Right cardiac atrium (tissue), 5 donors: Measurements from ENCODE around the gene COL4A3. TPM values are rescaled to one million over a fixed set of nuclear protein-coding genes. Genes with fewer than 3 reads are reported as not detected.

ENCODE experiments used
- ATAC-seq, 2 donors: fragments of 200-7000 bp; cut with Tn5 transposase; one replicate each; pipeline versions ENCODE4 v1.8.0 to v1.9.1; 2020; ENCODE audit warnings: moderate library complexity in 2 of 2, mild to moderate bottlenecking in 1 of 2
- DNase-seq, 3 donors: peaks; one replicate each; pipeline ENCODE4 v3.0.0-alpha.2; 2020
- H3K27ac ChIP-seq: one replicate; pipeline ENCODE4 v1.5.1; 2013; ENCODE audit warnings: mild to moderate bottlenecking, low read length, control low read depth, moderate library complexity
- H3K27me3 ChIP-seq: one replicate; pipeline ENCODE4 v1.6.1; 2013; ENCODE audit not compliant: control insufficient read depth, insufficient read depth
- H3K4me1 ChIP-seq: one replicate; pipeline ENCODE4 v1.6.1; 2013; ENCODE audit warnings: low read length; ENCODE audit not compliant: control insufficient read depth, insufficient read depth
- H3K4me3 ChIP-seq: one replicate; pipeline ENCODE4 v1.5.1; 2013; ENCODE audit warnings: low read length, control low read depth
- H3K9me3 ChIP-seq: one replicate; pipeline ENCODE4 v1.6.1; 2013; ENCODE audit warnings: low read length; ENCODE audit not compliant: control insufficient read depth
- WGBS: extraction: QIAGEN DNeasy Blood & Tissue Kit; methylation state at CpG from one replicate; pipeline ENCODE4 v1.1.7; 2013; 5-methylcytosine and 5-hydroxymethylcytosine counted together
- intact Hi-C, 4 donors: fragments of 100-400 bp; cut with DNase I; formaldehyde crosslinking; loops; one replicate each; pipeline versions ENCODE4 v1.11.0 to v1.14.0; 2022 to 2023
- long read RNA-seq, 4 donors: library from polyadenylated mRNA; unstranded; transcript quantifications; one replicate each; pipeline ENCODE4 v2.0.0, GENCODE V29; 2020 to 2021
- polyA plus RNA-seq: library from polyadenylated mRNA; stranded (reverse); fragments of 200-250 nt; gene quantifications from one replicate; pipeline ENCODE4 v1.2.3, GENCODE V29; 2013
- total RNA-seq, 4 donors: library from RNA; stranded (reverse); fragmentation: NEBNext Ultra II Directional; extraction: Animal tissue kit (Norgen Biotek cat#: 25700); gene quantifications; one replicate each; pipeline ENCODE4 v1.2.1, GENCODE V29; 2021
- donor health status: healthy with polysubstance abuse.
- donor health status: DM: no; HTN: yes; CAD: no.
- donor health status: DM: no; HTN: no; CAD: no.
- donor health status: DM: no; HTN: yes; CAD: no; lungs with severe emphysema.
- donor health status: DM: yes; HTN: yes; CAD: no.

The COL4A3 gene
- total RNA-seq (10 to 100 TPM in 1 of 4 donors, 1 to 10 TPM in 3; 6.2 to 11.0 (median 7.1) TPM), polyA plus RNA-seq (4.7 TPM)
- long read RNA-seq, donor 1, partial matches to known transcripts = 4 of 6 reads
- long read RNA-seq, donor 1, other reads (novel, unspliced or antisense) = 2 of 6 reads
- long read RNA-seq, donor 2, partial matches to known transcripts = 1 of 2 reads
- long read RNA-seq, donor 2, other reads (novel, unspliced or antisense) = 1 of 2 reads
- long read RNA-seq, donor 3, full-length matches to known transcripts = 1 of 16 reads
- long read RNA-seq, donor 3, partial matches to known transcripts = 6 of 16 reads
- long read RNA-seq, donor 3, other reads (novel, unspliced or antisense) = 9 of 16 reads
- long read RNA-seq, donor 4, partial matches to known transcripts = 0 of 1 reads
- long read RNA-seq, donor 4, other reads (novel, unspliced or antisense) = 1 of 1 reads

GRCh38 chr2:227163998-227164762 is at the start of gene COL4A3, which contains the start of gene COL4A4:
Gene COL4A3, plus strand, starts transcription at chr2:227164624. Its CDS starts 103 bp downstream, at chr2:227164727.
Gene COL4A4, minus strand, starts transcription at chr2:227164205. Its CDS starts 16,722 bp downstream, at chr2:227147483.
- Histone ChIP-seq H3K27ac (peak within 1 kb of the TSS; percentile 55), H3K27me3 (no peaks in the 10 kb centered on the region), H3K9me3 (no peaks in the 10 kb centered on the region), H3K4me1 (no peaks in the 10 kb centered on the region), H3K4me3 (peak within 1 kb of the TSS; percentile 84)
- DNase-seq = peak; percentile 81 to 93 (median 91)
- intact Hi-C loops = loop anchor here in 1 of 4 donors (2.0 kb wide), 1 partner anchor 65 kb away; no protein-coding TSS in a partner anchor
- ATAC-seq = peak; percentile 95 to 96
- WGBS = under 1% methylated on average over 77 of the region's 77 CpGs

- H3K9me3 ChIP-seq = no peaks in the 10 kb centered on the region
- no peak for DNase-seq
- intact Hi-C loops = no loop called here
- H3K27ac ChIP-seq = no peak overlapping the region
- no peaks in the 10 kb centered on the region for H3K4me1 ChIP-seq
- H3K27me3 ChIP-seq = no peaks in the 10 kb centered on the region
- WGBS = 76% methylated on average over 5 of the region's 5 CpGs
- no peak overlapping the region for H3K4me3 ChIP-seq
- no peak for ATAC-seq
Measured at GRCh38 chr2:227115761-227116160, 48.7 kb upstream of the COL4A3 start.

- Histone ChIP-seq H3K27ac (no peak overlapping the region), H3K27me3 (no peaks in the 10 kb centered on the region), H3K4me3 (no peak overlapping the region), H3K9me3 (no peaks in the 10 kb centered on the region), H3K4me1 (no peaks in the 10 kb centered on the region)
- ATAC-seq (no peak), DNase-seq (no peak)
- intact Hi-C loops = no loop called here
- 82% methylated on average over 1 of the region's 1 CpG for WGBS
Measured at GRCh38 chr2:227117027-227117426, 47.4 kb upstream of the COL4A3 start.

- H3K27ac ChIP-seq = no peak overlapping the region
- no peak for DNase-seq
- H3K4me3 ChIP-seq = no peak overlapping the region
- no peaks in the 10 kb centered on the region for H3K27me3 ChIP-seq
- ATAC-seq = no peak
- no peaks in the 10 kb centered on the region for H3K4me1 ChIP-seq
- H3K9me3 ChIP-seq = no peaks in the 10 kb centered on the region
- WGBS = 26% methylated on average over 3 of the region's 3 CpGs
- intact Hi-C loops = no loop called here
Measured at GRCh38 chr2:227117852-227118251, 46.6 kb upstream of the COL4A3 start.

GRCh38 chr2:227118353-227118752 is 46.1 kb upstream of the COL4A3 start:
- Histone ChIP-seq H3K4me1 (no peaks in the 10 kb centered on the region), H3K9me3 (no peaks in the 10 kb centered on the region), H3K4me3 (no peak overlapping the region), H3K27me3 (no peaks in the 10 kb centered on the region), H3K27ac (no peak overlapping the region)
- intact Hi-C loops = no loop called here
- DNase-seq (no peak), ATAC-seq (no peak)

- WGBS = 71% methylated on average over 4 of the region's 4 CpGs
- DNase-seq (no peak), ATAC-seq (no peak)
- Histone ChIP-seq H3K27me3 (no peaks in the 10 kb centered on the region), H3K4me3 (no peak overlapping the region), H3K9me3 (no peaks in the 10 kb centered on the region), H3K4me1 (no peaks in the 10 kb centered on the region), H3K27ac (no peak overlapping the region)
- intact Hi-C loops = no loop called here
Measured at GRCh38 chr2:227123697-227124096, 40.7 kb upstream of the COL4A3 start.

GRCh38 chr2:227124811-227125210 is 39.6 kb upstream of the COL4A3 start:
- no peaks in the 10 kb centered on the region for H3K4me1 ChIP-seq
- intact Hi-C loops = loop anchor here in 1 of 4 donors (5.0 kb wide), 1 partner anchor 117 kb away; no protein-coding TSS in a partner anchor
- H3K27me3 ChIP-seq = no peaks in the 10 kb centered on the region
- DNase-seq (no peak), ATAC-seq (no peak)
- no peak overlapping the region for H3K27ac ChIP-seq
- H3K4me3 ChIP-seq = no peak overlapping the region
- H3K9me3 ChIP-seq = no peaks in the 10 kb centered on the region
- 75% methylated on average over 2 of the region's 2 CpGs for WGBS

GRCh38 chr2:227125506-227125905 is 38.9 kb upstream of the COL4A3 start:
- 73% methylated on average over 5 of the region's 5 CpGs for WGBS
- H3K9me3 ChIP-seq = no peaks in the 10 kb centered on the region
- no peaks in the 10 kb centered on the region for H3K27me3 ChIP-seq
- DNase-seq (no peak), ATAC-seq (no peak)
- H3K4me3 ChIP-seq = no peak overlapping the region
- intact Hi-C loops = loop anchor here in 1 of 4 donors (5.0 kb wide), 1 partner anchor 117 kb away; no protein-coding TSS in a partner anchor
- no peak overlapping the region for H3K27ac ChIP-seq
- H3K4me1 ChIP-seq = no peaks in the 10 kb centered on the region

- ATAC-seq (peak in 1 of 2 donors; percentile 31), DNase-seq (no peak)
- Histone ChIP-seq H3K4me1 (no peaks in the 10 kb centered on the region), H3K27me3 (no peaks in the 10 kb centered on the region), H3K27ac (no peak overlapping the region), H3K4me3 (no peak overlapping the region), H3K9me3 (no peaks in the 10 kb centered on the region)
- whole genome bisulfite sequencing = 40% methylated on average over 8 of the region's 8 CpGs
- intact Hi-C loops = loop anchor here in 1 of 4 donors (5.0 kb wide), 1 partner anchor 115 kb away; no protein-coding TSS in a partner anchor
Measured at GRCh38 chr2:227127201-227127600, 37.2 kb upstream of the COL4A3 start.

GRCh38 chr2:227130636-227131035 is 33.8 kb upstream of the COL4A3 start:
- intact Hi-C loops = loop anchor here in 1 of 4 donors (2.0 kb wide), 1 partner anchor 108 kb away; no protein-coding TSS in a partner anchor
- no peak overlapping the region for H3K4me3 ChIP-seq
- DNase-seq (no peak), ATAC-seq (no peak)
- H3K27me3 ChIP-seq = no peaks in the 10 kb centered on the region
- H3K9me3 ChIP-seq = no peaks in the 10 kb centered on the region
- WGBS = 86% methylated on average over 8 of the region's 8 CpGs
- no peak overlapping the region for H3K27ac ChIP-seq
- no peaks in the 10 kb centered on the region for H3K4me1 ChIP-seq

GRCh38 chr2:227132986-227133385 is 31.4 kb upstream of the COL4A3 start:
- Histone ChIP-seq H3K27ac (no peak overlapping the region), H3K9me3 (no peaks in the 10 kb centered on the region), H3K4me3 (no peak overlapping the region), H3K4me1 (peaks cover 2% of the 10 kb centered on the region), H3K27me3 (no peaks in the 10 kb centered on the region)
- intact Hi-C loops = no loop called here
- 72% methylated on average over 4 of the region's 4 CpGs for WGBS
- DNase-seq = no peak
- ATAC-seq = no peak
